NCI-H226 (cell line): ENCODE measurements around the gene OR2A14.
"Not testable (repeated sequence)": the region's sequence is repeated elsewhere in the genome, so short reads cannot be mapped to it uniquely, and the experiment has no call there.

Source experiments
- DNase-seq: peaks from one replicate; pipeline ENCODE4 v3.0.0-alpha.2; 2015

Gene OR2A14

DNA sequence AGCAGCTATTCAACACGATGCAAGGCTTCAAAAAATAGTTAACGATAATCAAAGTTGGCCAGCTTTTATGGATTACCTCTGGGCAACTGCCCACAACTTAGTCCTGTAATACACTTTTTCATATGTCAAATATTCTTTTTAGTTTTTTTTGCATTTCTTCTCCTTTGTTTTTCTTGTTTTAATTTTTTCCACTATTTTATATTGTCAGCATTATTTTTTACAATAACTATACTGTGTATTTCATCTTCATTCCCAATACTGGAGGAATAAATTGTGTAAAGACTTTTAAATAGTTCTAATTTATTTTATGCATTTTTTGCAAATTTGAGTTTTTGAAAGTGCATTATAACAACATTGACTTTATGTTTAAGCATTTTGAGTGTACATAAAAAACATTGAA is 41.8 kb downstream of the OR2A14 start:
- no peak for DNase-seq

DNA sequence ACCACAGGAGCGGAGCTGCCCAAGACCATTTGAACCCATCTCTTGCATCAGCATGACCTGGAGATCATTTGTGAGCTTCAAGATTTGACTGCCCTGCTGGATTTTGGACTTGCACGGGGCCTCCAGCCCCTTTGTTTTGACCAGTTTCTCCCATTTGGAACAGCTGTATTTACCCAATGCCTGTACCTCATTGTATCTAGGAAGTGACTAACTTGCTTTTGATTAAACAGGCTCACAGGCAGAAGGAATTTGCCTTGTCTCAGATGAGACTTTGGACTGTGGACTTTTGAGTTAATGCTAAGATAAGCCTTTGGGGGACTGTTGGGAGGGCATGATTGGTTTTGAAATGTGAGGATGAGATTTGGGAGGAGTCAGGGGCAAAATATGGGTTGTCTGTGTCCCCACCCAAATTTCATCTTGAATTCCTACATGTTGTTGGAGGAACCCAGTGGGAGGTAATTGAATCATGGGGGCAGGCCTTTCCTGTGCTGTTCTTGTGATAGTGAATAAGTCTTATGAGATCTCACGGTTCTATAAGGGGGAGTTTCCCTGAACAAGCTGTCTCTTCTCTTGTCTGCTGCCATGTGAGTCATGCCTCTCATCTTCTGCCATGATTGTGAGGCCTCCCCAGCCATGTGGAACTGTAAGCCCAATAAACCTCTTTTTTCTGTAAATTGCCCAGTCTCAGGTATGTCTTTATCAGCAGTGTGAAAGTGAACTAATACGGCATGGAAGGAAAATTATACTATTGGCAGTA is 48.8 kb downstream of the OR2A14 start:
- peak; percentile 28 for DNase-seq

DNA sequence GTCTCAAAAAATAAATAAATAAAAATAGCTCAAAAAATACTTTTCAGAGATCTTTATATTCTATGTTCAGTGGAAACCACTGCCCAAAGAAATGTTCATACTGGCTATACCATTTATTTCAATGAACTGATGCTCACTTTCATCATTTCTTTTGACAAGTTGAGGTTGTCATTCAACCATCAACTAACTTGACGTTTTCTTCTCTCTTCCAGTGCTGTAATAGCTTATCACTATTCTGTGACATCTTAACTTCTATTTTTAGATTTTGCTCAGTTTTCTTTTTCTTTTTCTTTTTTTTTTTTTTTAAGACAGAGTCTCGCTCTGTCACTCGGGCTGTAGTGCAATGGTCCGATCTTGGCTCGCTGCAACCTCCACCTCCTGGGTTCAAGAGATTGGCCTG is 51.6 kb downstream of the OR2A14 start:
- DNase-seq = no peak

DNA sequence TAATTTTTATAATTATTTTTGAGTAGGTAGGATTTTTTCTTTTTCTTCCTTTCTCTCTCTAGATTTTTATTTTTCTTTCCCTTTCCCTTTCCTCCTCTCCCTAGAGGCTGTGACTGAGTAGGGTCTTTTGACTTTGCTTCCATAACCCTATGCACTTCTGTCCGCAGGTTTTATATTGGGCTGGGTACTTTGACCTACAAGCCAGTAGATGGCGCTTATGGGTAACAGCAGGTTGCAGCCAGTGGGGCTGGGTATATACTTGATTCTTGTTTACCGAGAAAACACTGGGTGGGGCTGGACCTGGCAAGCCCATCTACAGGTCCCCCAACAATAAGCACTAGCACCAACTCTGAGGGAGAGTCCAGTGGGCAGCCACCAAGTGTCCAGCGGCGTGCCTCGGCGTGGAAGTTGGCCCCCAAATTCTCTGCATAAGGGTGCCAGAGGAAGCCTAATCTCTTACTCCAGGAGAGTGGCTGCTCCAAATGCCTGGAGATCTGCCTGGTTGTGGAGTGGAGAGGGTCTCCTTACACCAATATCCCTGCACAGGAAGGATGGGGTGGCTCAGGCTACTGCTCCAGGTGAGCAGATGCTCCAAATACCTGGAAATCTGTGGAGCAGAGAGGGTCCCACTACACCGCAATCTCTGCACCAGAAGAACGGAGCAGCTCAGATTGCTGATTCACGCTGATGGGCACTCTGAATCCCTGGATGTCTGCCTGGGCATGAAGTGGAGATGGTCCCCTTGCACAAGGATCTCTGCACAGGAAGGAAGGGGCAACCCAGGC is 55.6 kb downstream of the OR2A14 start:
- DNase-seq = not testable (repeated sequence)

DNA sequence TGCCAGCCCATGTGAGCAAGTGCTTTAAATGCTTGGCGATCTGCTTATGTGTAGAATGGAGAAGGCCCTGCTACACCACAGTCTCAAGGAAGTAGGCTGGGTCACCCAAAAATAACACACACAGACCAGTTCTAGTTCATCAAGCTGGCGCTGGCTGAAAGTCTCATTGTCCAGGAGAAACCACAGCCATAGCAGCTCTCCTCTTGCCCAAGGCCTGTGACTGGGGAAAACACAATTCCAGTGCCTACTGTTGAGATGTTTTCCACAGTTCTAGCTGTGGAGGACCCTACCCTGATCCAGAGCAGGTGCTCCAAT is 56.1 kb downstream of the OR2A14 start:
- not testable (repeated sequence) for DNase-seq
